ENCODE data around the gene CCDC196.

Gene CCDC196, protein sequence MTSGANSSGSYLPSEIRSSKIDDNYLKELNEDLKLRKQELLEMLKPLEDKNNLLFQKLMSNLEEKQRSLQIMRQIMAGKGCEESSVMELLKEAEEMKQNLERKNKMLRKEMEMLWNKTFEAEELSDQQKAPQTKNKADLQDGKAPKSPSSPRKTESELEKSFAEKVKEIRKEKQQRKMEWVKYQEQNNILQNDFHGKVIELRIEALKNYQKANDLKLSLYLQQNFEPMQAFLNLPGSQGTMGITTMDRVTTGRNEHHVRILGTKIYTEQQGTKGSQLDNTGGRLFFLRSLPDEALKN

DNA sequence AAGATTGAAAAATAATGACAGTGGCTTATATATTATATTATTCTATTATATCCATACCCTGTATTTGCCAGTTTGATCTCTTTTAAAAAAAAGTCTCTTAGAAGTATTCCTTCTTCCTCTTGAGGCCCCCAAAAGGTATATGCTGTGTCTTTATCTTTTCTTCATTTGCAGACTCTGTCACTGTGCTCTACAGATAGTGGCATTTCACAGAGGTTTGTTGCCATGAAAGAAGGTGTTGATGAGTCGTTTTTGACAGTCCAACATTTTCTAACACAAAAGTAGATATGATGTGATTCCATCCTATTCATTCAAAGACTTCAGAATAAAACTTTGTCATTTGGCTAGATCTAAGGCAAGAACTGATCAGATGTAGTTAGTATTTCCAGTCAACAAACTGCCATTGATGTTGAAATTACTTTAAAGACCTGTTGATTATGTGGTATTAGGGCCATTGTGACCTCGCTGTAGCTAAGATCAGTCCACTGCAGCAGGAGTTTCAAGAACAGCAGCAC is at the start of gene CCDC196:
CCDC196 (plus strand) TSS at position 462 of the 512 bp plus-strand sequence. CDS start 132 bp downstream, outside the sequence.
- DNase-seq (ENCODE audit: low spot score): no peak

DNA sequence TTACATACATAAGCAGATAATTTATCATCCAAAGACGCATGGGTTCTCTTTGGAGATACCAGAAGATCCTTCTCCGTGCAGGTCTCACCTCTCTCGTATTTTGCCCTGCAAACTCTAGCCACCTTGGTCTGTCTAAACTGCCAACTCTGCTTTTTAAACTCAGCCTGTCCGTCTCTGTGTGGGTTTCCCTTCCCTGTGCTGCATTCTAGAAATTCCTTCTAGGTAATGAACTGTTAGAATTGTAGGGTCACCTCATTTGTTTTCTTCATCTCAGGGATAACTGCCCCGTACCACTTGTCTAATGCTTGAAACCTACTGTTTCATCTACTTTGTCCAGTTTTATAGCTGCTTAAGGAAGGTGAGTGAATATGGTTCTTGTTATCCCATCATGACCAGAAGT is 45.4 kb upstream of the CCDC196 start:
- DNase-seq (ENCODE audit: low spot score): no peak

DNA sequence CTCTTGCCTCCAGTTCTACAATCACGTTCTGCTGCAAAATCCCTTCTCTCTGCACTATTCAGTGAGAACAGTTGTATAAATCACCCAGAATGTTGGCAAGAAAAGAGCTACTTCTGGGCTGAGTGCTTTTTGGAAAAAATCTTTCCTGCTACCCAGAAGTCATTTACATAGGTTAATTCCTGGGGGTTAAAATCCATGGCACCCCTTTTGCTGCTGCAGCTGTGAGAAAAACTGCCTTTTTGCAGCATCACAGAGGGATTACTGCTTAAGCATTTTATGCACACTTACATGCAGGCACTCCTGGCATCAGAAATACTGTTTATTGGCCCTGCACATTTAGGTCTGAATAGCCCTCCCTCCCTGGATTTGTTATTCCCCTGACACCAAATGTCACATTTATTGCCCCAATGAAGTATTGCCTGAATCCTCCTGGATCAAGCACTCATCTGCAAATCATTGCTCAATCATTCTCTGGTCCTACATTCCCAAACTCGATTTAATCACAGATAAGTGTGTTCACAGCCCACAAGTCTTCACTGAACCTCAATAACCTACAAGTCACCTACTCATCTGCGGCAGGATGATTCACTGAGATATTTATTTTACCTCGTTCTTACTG is 43.1 kb upstream of the CCDC196 start:
- DNase-seq (ENCODE audit: low spot score): no peak

- DNase-seq (ENCODE audit: low spot score): no peak
These were observed 42.4 kb upstream of the CCDC196 start for GRCh38 chr14:66443785-66444184.

DNA sequence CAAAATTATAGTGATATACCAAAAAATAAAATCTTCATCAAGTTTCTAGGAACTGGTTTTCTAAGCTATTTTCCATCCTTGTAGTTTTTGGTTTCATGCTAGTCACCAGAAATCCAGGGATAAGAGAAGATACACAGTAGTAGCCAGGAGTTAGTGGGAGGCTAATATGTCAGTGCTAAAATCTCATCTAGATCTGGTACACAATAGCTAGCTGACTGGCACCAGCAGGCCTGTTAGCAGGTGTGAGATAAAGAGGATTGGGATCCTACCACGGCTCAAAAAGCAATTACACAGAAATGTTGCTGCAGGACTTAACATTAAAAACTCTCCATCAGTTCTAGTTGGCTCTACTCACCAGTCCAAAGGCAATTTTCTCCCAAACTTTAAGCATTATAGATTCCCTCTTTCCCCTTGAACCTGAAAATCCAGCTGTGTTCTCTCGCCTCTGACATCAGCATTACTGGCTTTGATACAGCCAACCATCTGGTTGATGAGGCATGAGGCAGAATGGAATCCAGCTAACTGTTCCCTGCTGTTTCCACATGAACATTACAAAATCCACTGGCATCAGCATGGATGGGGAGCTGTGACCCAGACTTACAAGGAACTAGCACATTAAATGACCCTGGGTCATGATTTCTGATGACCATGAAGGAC is 41.8 kb upstream of the CCDC196 start:
- DNase-seq (ENCODE audit: low spot score): peak; percentile 17

DNA sequence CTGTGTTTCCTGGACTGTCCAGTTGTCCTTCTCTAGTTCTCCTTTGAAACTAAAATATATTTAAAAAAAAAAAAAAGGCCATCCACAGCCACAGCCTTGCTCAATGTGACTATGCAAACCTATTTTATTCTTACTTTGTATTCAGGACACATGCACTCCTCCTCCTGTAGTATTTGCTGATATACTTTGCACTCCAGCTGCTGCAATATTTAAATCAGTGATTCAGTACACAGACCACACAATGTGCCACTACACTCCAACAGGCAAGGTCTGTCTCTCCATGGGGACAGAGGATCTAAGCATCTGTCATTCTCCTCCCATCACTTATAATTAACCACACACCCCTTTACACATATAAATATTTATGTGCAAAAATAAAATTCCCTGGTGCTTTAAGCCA is 40.2 kb upstream of the CCDC196 start:
- DNase-seq (ENCODE audit: low spot score): no peak

GRCh38 chr14:66453469-66453868 is 32.7 kb upstream of the CCDC196 start:
- no peak for DNase-seq (ENCODE audit: low spot score)

GRCh38 chr14:66459603-66460002 is 26.6 kb upstream of the CCDC196 start:
- no peak for DNase-seq (ENCODE audit: low spot score)

DNA sequence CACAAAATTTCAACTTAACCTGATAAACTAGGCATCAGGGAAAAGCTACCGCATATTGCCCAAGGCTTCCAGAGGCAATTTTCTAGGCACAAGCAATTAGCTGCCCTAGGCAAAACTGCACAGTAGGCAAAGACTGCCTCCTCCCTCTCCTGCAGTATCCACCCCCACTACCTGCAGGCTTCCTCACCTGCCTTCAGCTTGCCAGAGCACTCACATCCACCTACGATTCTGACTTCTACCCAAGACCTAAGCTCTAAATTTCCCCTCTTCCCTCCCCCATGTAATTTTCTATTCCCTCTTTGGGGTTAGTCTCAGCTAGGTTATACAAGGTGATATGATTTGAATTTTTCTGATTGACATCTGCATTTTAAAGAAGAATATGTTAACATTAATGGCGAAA is 21.9 kb upstream of the CCDC196 start:
- no peak for DNase-seq (ENCODE audit: low spot score)

GRCh38 chr14:66468778-66469367 is 17.3 kb upstream of the CCDC196 start:
- no peak for DNase-seq (ENCODE audit: low spot score)

DNA sequence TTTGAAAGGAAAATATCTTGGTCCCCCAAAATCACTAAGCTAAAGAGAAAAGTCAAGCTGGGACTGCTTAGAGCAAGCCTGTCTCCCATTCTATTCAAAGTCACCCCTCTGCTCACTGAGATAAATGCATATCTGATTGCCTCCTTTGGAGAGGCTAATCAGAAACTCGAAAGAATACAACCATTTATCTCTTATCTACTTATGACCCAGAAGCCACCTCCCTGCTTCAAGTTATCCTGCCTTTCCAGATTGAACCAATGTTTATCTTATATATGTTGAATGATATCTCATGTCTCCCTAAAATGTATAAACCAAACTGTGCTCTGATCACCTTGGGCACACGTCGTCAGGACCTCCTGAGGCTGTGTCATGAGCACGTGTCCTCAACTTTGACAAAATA is 14.6 kb upstream of the CCDC196 start:
- no peak for DNase-seq (ENCODE audit: low spot score)

GRCh38 chr14:66472251-66472650 is 13.9 kb upstream of the CCDC196 start:
- no peak for DNase-seq (ENCODE audit: low spot score)

GRCh38 chr14:66473223-66473622 is 12.9 kb upstream of the CCDC196 start:
- DNase-seq (ENCODE audit: low spot score): no peak

DNA sequence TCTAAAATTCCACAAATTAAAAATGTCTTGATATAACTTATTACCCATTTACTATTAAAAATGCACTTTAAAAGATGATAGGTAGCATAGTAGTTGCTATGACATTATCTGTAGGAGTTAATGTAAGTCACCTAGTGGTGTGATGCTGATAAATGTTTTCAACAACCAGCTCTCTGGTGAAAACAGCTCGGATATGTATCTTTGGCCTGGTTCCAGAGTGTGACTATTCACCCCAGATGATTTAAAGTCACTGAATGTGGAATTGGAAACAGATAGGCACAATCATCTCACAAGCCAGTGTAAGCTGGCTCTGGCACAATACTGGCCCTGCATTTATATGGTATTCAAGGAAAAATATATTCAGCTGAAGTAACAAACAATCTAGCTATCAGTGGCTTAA is 9.2 kb upstream of the CCDC196 start:
- DNase-seq (ENCODE audit: low spot score): peak; percentile 10

- no peak for DNase-seq (ENCODE audit: low spot score)
These were observed 8.6 kb upstream of the CCDC196 start for GRCh38 chr14:66477567-66477966.

GRCh38 chr14:66482873-66483272 is 3.3 kb upstream of the CCDC196 start:
- no peak for DNase-seq (ENCODE audit: low spot score)

- DNase-seq (ENCODE audit: low spot score): no peak
These were observed 2.8 kb upstream of the CCDC196 start for GRCh38 chr14:66483322-66483721.

- no peak for DNase-seq (ENCODE audit: low spot score)
These were observed 1.1 kb upstream of the CCDC196 start for GRCh38 chr14:66485029-66485428.

- DNase-seq (ENCODE audit: low spot score): no peak
These were observed 993 bp downstream of the CCDC196 start for GRCh38 chr14:66487164-66487563.

GRCh38 chr14:66490143-66491111 is 4.3 kb downstream of the CCDC196 start:
- no peak for DNase-seq (ENCODE audit: low spot score)

GRCh38 chr14:66493750-66494149 is 7.6 kb downstream of the CCDC196 start:
- DNase-seq (ENCODE audit: low spot score): no peak

Data from AG20443 (cell line).